ENCODE measurements around the gene LRRC59.
"Not testable (repeated sequence)": the region's sequence is repeated elsewhere in the genome, so short reads cannot be mapped to it uniquely, and the experiment has no call there.

Gene LRRC59

GRCh38 chr17:50344731-50345365 lies 52.5 kb downstream of the LRRC59 start:
- H3K4me3 ChIP-seq (ENCODE audit: extremely low read depth, insufficient read depth, low read length, poor library complexity, severe bottlenecking): no peak overlapping the region
- WGBS, 2 experiments (ENCODE audit: insufficient coverage in 2 of 2): 87 to 89% methylated on average over 13 of the region's 13 CpGs

GRCh38 chr17:50339381-50339780 lies 57.9 kb downstream of the LRRC59 start:
- no peak overlapping the region for H3K27ac ChIP-seq (ENCODE audit: low read depth, low read length, severe bottlenecking)
- H3K36me3 ChIP-seq (ENCODE audit: control insufficient read depth, insufficient read depth, low read length): no peaks in the 10 kb centered on the region
- no peak overlapping the region for H3K4me3 ChIP-seq (ENCODE audit: extremely low read depth, insufficient read depth, low read length, poor library complexity, severe bottlenecking)
- H3K4me1 ChIP-seq (ENCODE audit: control insufficient read depth, insufficient read depth, low read length, poor library complexity, severe bottlenecking): no peaks in the 10 kb centered on the region
- H3K9me3 ChIP-seq (ENCODE audit: control insufficient read depth, low read length): peaks cover 9% of the 10 kb centered on the region

More at GRCh38 chr17:50344731-50345365, 52.5 kb downstream of the LRRC59 start:
- H3K27ac ChIP-seq (ENCODE audit: low read depth, low read length, severe bottlenecking): no peak overlapping the region
- H3K9me3 ChIP-seq (ENCODE audit: control insufficient read depth, low read length): no peaks in the 10 kb centered on the region
- peaks cover 4% of the 10 kb centered on the region for H3K36me3 ChIP-seq (ENCODE audit: control insufficient read depth, insufficient read depth, low read length)
- H3K4me1 ChIP-seq (ENCODE audit: control insufficient read depth, insufficient read depth, low read length, poor library complexity, severe bottlenecking): peaks cover 20% of the 10 kb centered on the region

GRCh38 chr17:50338645-50339044 lies 58.7 kb downstream of the LRRC59 start:
- Histone ChIP-seq H3K4me3 (ENCODE audit: extremely low read depth, insufficient read depth, low read length, poor library complexity, severe bottlenecking) (no peak overlapping the region), H3K36me3 (ENCODE audit: control insufficient read depth, insufficient read depth, low read length) (no peaks in the 10 kb centered on the region), H3K27ac (ENCODE audit: low read depth, low read length, severe bottlenecking) (no peak overlapping the region), H3K9me3 (ENCODE audit: control insufficient read depth, low read length) (peaks cover 9% of the 10 kb centered on the region), H3K4me1 (ENCODE audit: control insufficient read depth, insufficient read depth, low read length, poor library complexity, severe bottlenecking) (no peaks in the 10 kb centered on the region)

GRCh38 chr17:50337956-50338355 lies 59.4 kb downstream of the LRRC59 start:
- no peaks in the 10 kb centered on the region for H3K36me3 ChIP-seq (ENCODE audit: control insufficient read depth, insufficient read depth, low read length)
- H3K27ac ChIP-seq (ENCODE audit: low read depth, low read length, severe bottlenecking): no peak overlapping the region
- WGBS, 2 experiments (ENCODE audit: insufficient coverage in 2 of 2): no CpG with 5 or more reads among the region's 2 CpGs
- no peak overlapping the region for H3K4me3 ChIP-seq (ENCODE audit: extremely low read depth, insufficient read depth, low read length, poor library complexity, severe bottlenecking)
- no peaks in the 10 kb centered on the region for H3K4me1 ChIP-seq (ENCODE audit: control insufficient read depth, insufficient read depth, low read length, poor library complexity, severe bottlenecking)
- peaks cover 9% of the 10 kb centered on the region for H3K9me3 ChIP-seq (ENCODE audit: control insufficient read depth, low read length)

GRCh38 chr17:50333291-50334057 lies 63.8 kb downstream of the LRRC59 start:
- not testable (repeated sequence) for H3K4me1 ChIP-seq (ENCODE audit: control insufficient read depth, insufficient read depth, low read length, poor library complexity, severe bottlenecking); H3K9me3 ChIP-seq (ENCODE audit: control insufficient read depth, low read length); H3K4me3 ChIP-seq (ENCODE audit: extremely low read depth, insufficient read depth, low read length, poor library complexity, severe bottlenecking); H3K27ac ChIP-seq (ENCODE audit: low read depth, low read length, severe bottlenecking); H3K36me3 ChIP-seq (ENCODE audit: control insufficient read depth, insufficient read depth, low read length)
- WGBS, 2 experiments (ENCODE audit: insufficient coverage in 2 of 2): 71 to 83% methylated on average over 2 to 6 of the region's 14 CpGs

GRCh38 chr17:50332196-50332595 lies 65.1 kb downstream of the LRRC59 start:
- 93 to 94% methylated on average over 5 to 6 of the region's 6 CpGs for WGBS, 2 experiments (ENCODE audit: insufficient coverage in 2 of 2)
- no peak overlapping the region for H3K27ac ChIP-seq (ENCODE audit: low read depth, low read length, severe bottlenecking)
- no peak overlapping the region for H3K4me3 ChIP-seq (ENCODE audit: extremely low read depth, insufficient read depth, low read length, poor library complexity, severe bottlenecking)
- H3K36me3 ChIP-seq (ENCODE audit: control insufficient read depth, insufficient read depth, low read length): no peaks in the 10 kb centered on the region
- no peaks in the 10 kb centered on the region for H3K4me1 ChIP-seq (ENCODE audit: control insufficient read depth, insufficient read depth, low read length, poor library complexity, severe bottlenecking)
- H3K9me3 ChIP-seq (ENCODE audit: control insufficient read depth, low read length): no peaks in the 10 kb centered on the region
